Heart left ventricle (tissue), 16 donors: ENCODE data around the gene TF. TPM values are rescaled to one million over a fixed set of nuclear protein-coding genes. Genes with fewer than 3 reads are reported as not detected.

Source experiments
- ATAC-seq, 4 donors: fragments of 200-7000 bp; cut with Tn5 transposase; one replicate each; pipeline ENCODE4 v1.9.1; 2020 to 2022; ENCODE audit warnings: moderate library complexity in 4 of 4, mild to moderate bottlenecking in 3 of 4, moderate number of reproducible peaks in 1 of 4
- DNase-seq, 5 donors: peaks; one replicate each; pipeline ENCODE4 v3.0.0-alpha.2; 2020
- H3K27ac ChIP-seq, 12 donors: fragments of 200-600 bp; sonication (generic) in 4 of 12; one replicate each; pipeline versions ENCODE4 v1.5.0 to v1.8.0; 2016 to 2022; ENCODE audit warnings: mild to moderate bottlenecking in 2 of 12
- H3K27me3 ChIP-seq, 9 donors: fragments of 200-600 bp; sonication (generic) in 2 of 9; one replicate each; pipeline versions ENCODE4 v1.5.1 to v1.8.0; 2016 to 2022; ENCODE audit warnings: mild to moderate bottlenecking in 3 of 9
- H3K36me3 ChIP-seq, 9 donors: fragments of 200-600 bp; sonication (generic) in 2 of 9; one replicate each; pipeline versions ENCODE4 v1.5.0 to v1.8.0; 2018 to 2022; ENCODE audit warnings: mild to moderate bottlenecking in 2 of 9
- H3K4me1 ChIP-seq, 12 donors: fragments of 200-600 bp; sonication (generic) in 4 of 12; one replicate each; pipeline versions ENCODE4 v1.5.0 to v1.8.0; 2016 to 2022; ENCODE audit warnings: mild to moderate bottlenecking in 3 of 12
- H3K4me3 ChIP-seq, 12 donors: fragments of 200-600 bp; sonication (generic) in 4 of 12; one replicate each; pipeline versions ENCODE4 v1.5.0 to v1.8.0; 2017 to 2022; ENCODE audit warnings: mild to moderate bottlenecking in 9 of 12, moderate library complexity in 4 of 12
- H3K9me3 ChIP-seq, 12 donors: fragments of 200-600 bp; sonication (generic) in 4 of 12; one replicate each; pipeline versions ENCODE4 v1.5.0 to v1.8.0; 2016 to 2022; ENCODE audit warnings: mild to moderate bottlenecking in 1 of 12
- POLR2A ChIP-seq, 2 donors: fragments of 450-650 bp; IDR thresholded peaks; one replicate each; pipeline ENCODE4 v1.6.1; 2017; ENCODE audit warnings: antibody characterized with exemption in 2 of 2, mild to moderate bottlenecking in 2 of 2, moderate library complexity in 2 of 2
- WGBS, 4 donors: extraction: QIAGEN DNeasy Blood & Tissue Kit in 2 of 4; methylation state at CpG; one replicate each; pipeline versions ENCODE4 v1.1.5 to v1.1.7; 2013 to 2018; 5-methylcytosine and 5-hydroxymethylcytosine counted together
- intact Hi-C, 10 donors: fragments of 100-400 bp; cut with DNase I; formaldehyde crosslinking; loops; one replicate each; pipeline versions ENCODE4 v1.11.1 to v1.14.2; 2022
- polyA plus RNA-seq, 2 donors: library from polyadenylated mRNA; stranded (reverse); fragments of 200-250 nt; gene quantifications; one replicate each; pipeline ENCODE4 v1.2.3, GENCODE V29; 2013
- total RNA-seq, 9 donors: library from RNA; depleted of rRNA in 2 of 9; stranded (reverse); fragments of >200 nt in 2 of 9; fragmentation: NEBNext Ultra II Directional in 3 of 9; extraction: Animal tissue kit (Norgen Biotek cat#: 25700) in 3 of 9; gene quantifications; one replicate each; pipeline versions ENCODE4 v1.1.0 to v1.2.4, GENCODE V29; 2016 to 2023
- TF ChIP-seq, protein P1 (sequence below), 12 donors: fragments of 200-600 bp; sonication (generic) in 4 of 12; IDR thresholded peaks; one replicate each; pipeline versions ENCODE4 v1.5.0 to v1.8.0; 2018 to 2022; ENCODE audit warnings: antibody characterized with exemption in 12 of 12, mild to moderate bottlenecking in 5 of 12
- donor health status: ischemic (EF 13 %, LVEDD 7.1; RV severe dilation, severe dysfunction).
- donor health status: healthy with polysubstance abuse.
- donor health status: DM: no; HTN: yes; CAD: no.
- donor health status: DM: no; HTN: no; CAD: no.
- donor health status: ischemic (EF 25% LVEDD 6.9; RV normal size, moderate dysfunction).
- donor health status: ischemic (EF 25% LVEDD 5.7; RV mildly dilated, moderate dysfunction).
- donor health status: healthy.
- donor health status: DM: yes; HTN: yes; CAD: no.
- donor health status: ischemic (EF 35%, LVEDD 5.7; RV mildly dilated, moderate dysfunction).
- donor health status: nonischemic (EF 11% LVEDD 7.7; RV severe dilation, severe dysfunction).
- donor health status: DM: yes; HTN: yes; CAD: no.
- donor health status: PGD.
- donor health status: ischemic (EF 29% LVEDD 5.4; RV normal size, mild dysfunction).
- donor health status: nonischemic (EF 23%, LVEDD 6.1; RV moderate dilation, normal function).

TF gene
- total and polyA plus RNA-seq, 11 donors: 0.86 to 76.0 (median 2.4) TPM; not detected in 1

DNA sequence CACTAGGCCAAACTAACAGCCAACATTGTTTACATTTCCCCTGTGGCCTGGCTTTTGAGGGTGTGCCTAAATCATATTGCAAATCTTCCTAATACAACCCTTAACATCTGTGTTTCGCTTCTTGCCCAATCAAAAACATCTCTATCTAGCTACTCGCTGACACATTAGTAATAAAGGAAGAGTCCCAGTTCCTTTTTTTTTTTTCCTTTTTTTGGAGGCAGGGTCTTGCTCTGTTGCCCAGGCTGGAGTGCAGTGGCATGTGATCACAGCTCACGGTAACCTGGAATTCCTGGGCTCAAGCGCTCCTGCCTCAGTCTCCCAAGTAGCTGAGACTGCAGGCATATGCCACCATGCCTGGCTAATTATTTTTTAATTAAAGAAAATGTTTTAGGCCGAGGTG is 57.3 kb downstream of the TF start:
- Histone ChIP-seq H3K27ac (no peak overlapping the region), H3K27me3 (peaks cover 0 to 6% (median 0%) of the 10 kb centered on the region in 9 donors), H3K4me1 (peaks cover 0 to 18% (median 8%) of the 10 kb centered on the region in 12 donors), H3K36me3 (peaks cover 0 to 11% (median 10%) of the 10 kb centered on the region in 9 donors), H3K9me3 (no peaks in the 10 kb centered on the region), H3K4me3 (no peak overlapping the region)
- intact Hi-C loops: loop anchor here in 3 of 10 donors (10.0 kb wide), 2 partner anchors 139 to 1079 kb away; partner anchors contain the start of genes NPHP3 (in 2 of the 3) and TOPBP1 (in 1 of the 3)
- TF ChIP-seq, protein P1, sequence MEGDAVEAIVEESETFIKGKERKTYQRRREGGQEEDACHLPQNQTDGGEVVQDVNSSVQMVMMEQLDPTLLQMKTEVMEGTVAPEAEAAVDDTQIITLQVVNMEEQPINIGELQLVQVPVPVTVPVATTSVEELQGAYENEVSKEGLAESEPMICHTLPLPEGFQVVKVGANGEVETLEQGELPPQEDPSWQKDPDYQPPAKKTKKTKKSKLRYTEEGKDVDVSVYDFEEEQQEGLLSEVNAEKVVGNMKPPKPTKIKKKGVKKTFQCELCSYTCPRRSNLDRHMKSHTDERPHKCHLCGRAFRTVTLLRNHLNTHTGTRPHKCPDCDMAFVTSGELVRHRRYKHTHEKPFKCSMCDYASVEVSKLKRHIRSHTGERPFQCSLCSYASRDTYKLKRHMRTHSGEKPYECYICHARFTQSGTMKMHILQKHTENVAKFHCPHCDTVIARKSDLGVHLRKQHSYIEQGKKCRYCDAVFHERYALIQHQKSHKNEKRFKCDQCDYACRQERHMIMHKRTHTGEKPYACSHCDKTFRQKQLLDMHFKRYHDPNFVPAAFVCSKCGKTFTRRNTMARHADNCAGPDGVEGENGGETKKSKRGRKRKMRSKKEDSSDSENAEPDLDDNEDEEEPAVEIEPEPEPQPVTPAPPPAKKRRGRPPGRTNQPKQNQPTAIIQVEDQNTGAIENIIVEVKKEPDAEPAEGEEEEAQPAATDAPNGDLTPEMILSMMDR (IDR thresholded peaks at IDR 0.05): no peak
- no peak for TF ChIP-seq POLR2A (IDR thresholded peaks at IDR 0.05)
- no peak for DNase-seq
- 89 to 94% (median 90%) methylated on average over 5 of the region's 5 CpGs for WGBS, 4 donors
- ATAC-seq: no peak

DNA sequence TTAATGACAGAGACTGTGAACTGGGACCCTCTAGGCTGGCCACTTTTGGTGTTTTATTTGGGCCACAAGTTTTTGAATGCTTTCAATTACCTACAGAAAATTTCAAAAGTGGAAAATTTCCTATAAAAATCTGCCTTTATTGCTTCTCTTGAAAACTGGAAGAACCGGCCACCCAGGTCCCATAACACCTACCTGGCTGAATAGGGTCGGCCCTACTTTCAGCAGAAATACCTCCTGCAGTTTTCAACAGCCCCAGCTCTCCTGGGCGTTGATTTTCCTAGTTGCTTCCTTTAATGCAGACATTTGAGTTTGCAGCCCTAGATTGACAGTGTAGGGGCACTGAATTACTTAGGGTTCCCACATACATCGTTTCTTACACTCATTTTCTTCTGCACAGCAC is 58.7 kb downstream of the TF start:
- ATAC-seq (no peak), DNase-seq (no peak)
- 61 to 78% (median 73%) methylated on average over 4 of the region's 4 CpGs for WGBS, 4 donors
- Histone ChIP-seq H3K27ac (no peak overlapping the region), H3K9me3 (no peaks in the 10 kb centered on the region), H3K4me3 (peak overlapping the region in 8 of 12 donors; percentile 68 to 95 (median 83)), H3K36me3 (peaks cover 0 to 26% (median 17%) of the 10 kb centered on the region in 9 donors), H3K4me1 (peaks cover 0 to 18% (median 8%) of the 10 kb centered on the region in 12 donors), H3K27me3 (peaks cover 0 to 6% (median 0%) of the 10 kb centered on the region in 9 donors)
- no peak for TF ChIP-seq POLR2A (IDR thresholded peaks at IDR 0.05)
- TF ChIP-seq, protein P1 (IDR thresholded peaks at IDR 0.05): no peak
- intact Hi-C loops: loop anchor here in 6 of 10 donors (5.0 to 10.0 kb wide), 4 partner anchors 140 to 1083 kb away; partner anchors contain the start of genes TOPBP1 (in 5 of the 6) and NPHP3 (in 3 of the 6)

DNA sequence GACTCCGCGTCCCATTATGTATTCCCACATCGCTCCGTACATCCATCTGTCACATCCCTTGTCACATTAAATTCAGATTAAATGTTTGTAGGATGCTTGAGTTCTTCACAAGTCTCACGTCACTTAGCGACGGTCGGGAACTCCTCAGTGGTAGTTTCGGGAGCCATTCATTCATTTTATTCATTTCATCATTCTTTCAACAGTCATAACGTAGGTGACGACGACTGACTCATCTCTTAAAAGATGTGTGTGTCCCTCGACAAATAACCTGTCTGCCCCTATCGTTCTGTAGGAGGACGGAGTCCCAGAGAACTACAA is 59.1 kb downstream of the TF start:
- Histone ChIP-seq H3K27ac (peak overlapping the region in 3 of 12 donors; percentile 75 to 80 (median 76)), H3K4me1 (peaks cover 0 to 18% (median 8%) of the 10 kb centered on the region in 12 donors), H3K9me3 (no peaks in the 10 kb centered on the region), H3K4me3 (peak overlapping the region in 11 of 12 donors; percentile 31 to 95 (median 82)), H3K27me3 (peaks cover 0 to 6% (median 0%) of the 10 kb centered on the region in 9 donors), H3K36me3 (peaks cover 0 to 30% (median 21%) of the 10 kb centered on the region in 9 donors)
- 14 to 18% (median 15%) methylated on average over 15 of the region's 15 CpGs for WGBS, 4 donors
- no peak for TF ChIP-seq POLR2A (IDR thresholded peaks at IDR 0.05)
- TF ChIP-seq, protein P1 (IDR thresholded peaks at IDR 0.05): no peak
- no peak for DNase-seq
- intact Hi-C loops: loop anchor here in 6 of 10 donors (5.0 to 10.0 kb wide), 4 partner anchors 141 to 1083 kb away; partner anchors contain the start of genes TOPBP1 (in 5 of the 6) and NPHP3 (in 3 of the 6)
- no peak for ATAC-seq

DNA sequence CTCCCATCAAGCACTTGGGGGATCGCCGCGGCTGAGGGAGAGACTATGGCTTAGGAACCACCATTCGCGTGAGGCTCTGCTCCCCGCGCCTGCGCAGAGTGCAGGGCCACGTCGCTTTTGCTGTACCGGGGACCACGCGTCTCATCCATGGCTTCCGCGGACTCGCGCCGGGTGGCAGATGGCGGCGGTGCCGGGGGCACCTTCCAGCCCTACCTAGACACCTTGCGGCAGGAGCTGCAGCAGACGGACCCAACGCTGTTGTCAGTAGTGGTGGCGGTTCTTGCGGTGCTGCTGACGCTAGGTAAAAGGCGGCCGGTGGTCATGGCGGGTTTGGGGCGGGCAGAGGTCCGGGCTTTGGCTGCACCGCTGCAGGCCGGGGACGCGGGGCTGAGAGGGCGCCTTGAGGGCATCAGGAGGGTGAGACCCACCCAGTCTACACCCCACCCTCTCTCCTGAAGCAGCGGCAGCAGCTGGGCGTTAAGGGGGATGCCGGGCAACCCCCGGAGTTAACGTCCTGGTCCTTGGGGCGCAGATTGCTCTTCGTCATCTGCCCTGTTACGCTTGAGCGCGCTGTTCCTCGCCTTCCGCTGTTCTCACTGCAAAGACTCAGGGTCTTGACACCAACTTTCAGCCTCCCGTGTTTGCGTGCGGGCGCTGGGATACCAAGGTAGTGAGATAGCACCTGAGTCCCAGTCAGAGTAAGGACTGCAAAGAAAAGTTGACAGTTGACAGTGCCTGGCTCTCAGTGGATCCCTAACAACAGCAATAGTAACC is 59.7 kb downstream of the TF start, which contains the start of gene SRPRB:
SRPRB (plus strand) TSS at position 114 of the 774 bp plus-strand sequence; CDS start at position 148, 34 bp downstream.
- H3K9me3 ChIP-seq: no peaks in the 10 kb centered on the region
- DNase-seq (peak; percentile 94 to 98 (median 96)), ATAC-seq (peak; percentile 100)
- WGBS, 4 donors: 0% methylated on average over 23 to 53 of the region's 53 CpGs
- peaks cover 0 to 18% (median 8%) of the 10 kb centered on the region in 12 donors for H3K4me1 ChIP-seq
- peaks cover 0 to 36% (median 26%) of the 10 kb centered on the region in 9 donors for H3K36me3 ChIP-seq
- H3K27ac ChIP-seq: peak within 1 kb of the TSS in 11 of 12 donors; percentile 41 to 80 (median 67)
- H3K4me3 ChIP-seq: peak within 1 kb of the TSS; percentile 61 to 95 (median 82)
- TF ChIP-seq, protein P1 (IDR thresholded peaks at IDR 0.05): no peak
- peak in 1 of 2 donors; percentile 77 for TF ChIP-seq POLR2A (IDR thresholded peaks at IDR 0.05)
- H3K27me3 ChIP-seq: peaks cover 0 to 6% (median 0%) of the 10 kb centered on the region in 9 donors
- intact Hi-C loops: loop anchor here in 6 of 10 donors (5.0 to 10.0 kb wide), 4 partner anchors 141 to 1084 kb away; partner anchors contain the start of genes TOPBP1 (in 5 of the 6) and NPHP3 (in 3 of the 6)
